AG04450 (cell line): ENCODE measurements around the gene STARD13. TPM values are rescaled to one million over a fixed set of nuclear protein-coding genes. Genes with fewer than 3 reads are reported as not detected.

Experiments used
- CTCF ChIA-PET: fragments of 300-600, 350-600 bp; formaldehyde crosslinking; extraction: SDS; loops from one replicate; lab custom pipeline; 2022; ENCODE audit warnings: antibody characterized with exemption, inconsistent platforms; lab: Charles Lee
- POLR2A ChIA-PET: fragments of 350-600 bp; formaldehyde crosslinking; extraction: SDS; loops from one replicate; lab custom pipeline; 2021; ENCODE audit warnings: antibody characterized with exemption, inconsistent platforms; lab: Yijun Ruan, JAX
- DNase-seq: peaks from one replicate; pipeline ENCODE4 v3.0.0-alpha.2; 2011; ENCODE audit warnings: low read depth, low spot score
- H3K27ac ChIP-seq: one replicate; pipeline ENCODE4 v1.5.1; 2012; ENCODE audit warnings: low read depth, low read length, control low read depth
- H3K27me3 ChIP-seq: one replicate; pipeline ENCODE4 v1.6.0; 2012; ENCODE audit warnings: low read length; ENCODE audit not compliant: control insufficient read depth, insufficient read depth
- H3K4me3 ChIP-seq: 2 replicates; pipeline ENCODE4 v1.5.1; 2011; ENCODE audit warnings: mild to moderate bottlenecking, low read depth, low read length, control low read depth
- H3K9me3 ChIP-seq: 2 replicates; pipeline ENCODE4 v1.5.1; 2012; ENCODE audit warnings: low read length; ENCODE audit not compliant: control insufficient read depth, insufficient read depth
- CTCF ChIP-seq: IDR thresholded peaks from 2 replicates; pipeline ENCODE4 v1.5.1; 2011; ENCODE audit warnings: low read depth, low read length, control low read depth, inconsistent platforms
- polyA plus RNA-seq: library from polyadenylated mRNA; depleted of rRNA; stranded (reverse); fragments of >200 nt; gene quantifications from 2 replicates; pipeline ENCODE4 v1.2.3, GENCODE V29; 2011

Gene STARD13
- polyA plus RNA-seq, 1 experiment = 27.7 TPM

- CTCF ChIA-PET = no interaction called here
- no peak overlapping the region for H3K27ac ChIP-seq
- no peaks in the 10 kb centered on the region for H3K27me3 ChIP-seq
- no peak for TF ChIP-seq CTCF
- no peak for DNase-seq
- H3K4me3 ChIP-seq = no peak overlapping the region
- POLR2A ChIA-PET = no interaction called here
- no peaks in the 10 kb centered on the region for H3K9me3 ChIP-seq
Observed at GRCh38 chr13:33073338-33073737, 212.2 kb downstream of the STARD13 start.

DNA sequence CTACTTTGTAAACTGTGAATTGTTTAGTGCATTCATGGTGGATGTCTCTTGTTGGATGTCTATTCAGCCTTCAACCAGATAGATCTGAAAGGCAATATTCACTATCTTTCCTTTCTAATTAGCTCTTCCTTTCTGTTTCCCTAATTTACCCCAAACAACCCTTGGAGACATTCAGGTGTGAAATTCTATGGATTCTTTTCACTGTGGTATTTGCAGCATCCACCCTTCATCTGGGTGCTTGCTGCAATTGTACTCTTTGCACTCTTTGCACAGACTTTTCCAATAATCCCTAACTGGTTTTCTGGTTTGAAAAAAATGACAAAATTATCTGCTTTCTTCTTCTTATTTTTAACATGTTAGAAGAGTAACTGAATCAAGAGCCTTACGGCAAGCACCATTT is 212.8 kb downstream of the STARD13 start:
- no peaks in the 10 kb centered on the region for H3K9me3 ChIP-seq
- ChIA-PET POLR2A (no interaction called here), CTCF (no interaction called here)
- no peak overlapping the region for H3K27ac ChIP-seq
- H3K27me3 ChIP-seq = no peaks in the 10 kb centered on the region
- H3K4me3 ChIP-seq = no peak overlapping the region
- TF ChIP-seq CTCF = no peak
- no peak for DNase-seq

DNA sequence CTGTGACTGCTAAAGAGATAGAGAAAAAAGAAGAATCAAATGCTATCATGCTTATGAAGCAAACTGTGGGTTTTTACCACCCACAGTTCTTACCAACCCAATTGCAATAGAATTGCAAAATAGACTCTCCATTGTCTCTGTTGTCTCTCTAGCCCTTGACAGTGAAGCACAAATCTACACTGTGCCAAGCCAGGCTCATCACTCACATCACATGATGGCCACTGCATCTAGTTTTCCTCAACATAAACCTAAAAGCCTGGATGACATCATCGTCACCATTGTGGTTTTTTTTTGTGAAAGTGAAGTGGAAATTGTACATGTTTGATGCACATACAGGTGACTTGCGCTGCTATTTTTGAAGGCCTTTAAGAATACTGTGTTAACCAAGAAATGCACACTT is 213.3 kb downstream of the STARD13 start:
- TF ChIP-seq CTCF = no peak
- ChIA-PET CTCF (no interaction called here), POLR2A (no interaction called here)
- Histone ChIP-seq H3K9me3 (no peaks in the 10 kb centered on the region), H3K27me3 (no peaks in the 10 kb centered on the region), H3K4me3 (no peak overlapping the region), H3K27ac (no peak overlapping the region)
- no peak for DNase-seq

DNA sequence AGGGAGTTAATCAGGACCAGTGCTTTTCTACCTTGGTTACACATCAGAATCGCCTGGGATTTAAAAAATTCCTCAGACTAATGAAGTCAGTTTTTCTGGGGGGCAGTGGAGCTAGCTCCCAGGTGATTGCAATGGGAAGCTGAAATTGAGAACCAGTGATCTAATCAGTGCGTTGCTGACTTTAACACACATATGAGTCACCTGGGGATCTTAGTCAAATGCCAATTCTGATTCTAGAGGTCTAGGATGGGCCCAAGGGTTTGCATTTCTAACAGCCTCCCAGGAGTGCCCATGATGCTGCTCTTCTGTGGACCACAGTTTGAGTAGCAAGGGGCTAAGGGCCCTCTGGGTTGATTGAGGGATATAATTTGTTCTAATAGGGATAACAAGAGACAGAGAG is 214.8 kb downstream of the STARD13 start:
- no peaks in the 10 kb centered on the region; the same call in 1 of the 2 replicates for H3K9me3 ChIP-seq
- POLR2A ChIA-PET = no interaction called here
- H3K27ac ChIP-seq = no peak overlapping the region
- no peaks in the 10 kb centered on the region for H3K27me3 ChIP-seq
- H3K4me3 ChIP-seq = no peak overlapping the region
- no peak for DNase-seq
- CTCF ChIA-PET = no interaction called here
- TF ChIP-seq CTCF = no peak

- no peak for TF ChIP-seq CTCF
- no peak overlapping the region for H3K4me3 ChIP-seq
- no peak for DNase-seq
- H3K27ac ChIP-seq = no peak overlapping the region
- ChIA-PET POLR2A (no interaction called here), CTCF (no interaction called here)
- no peaks in the 10 kb centered on the region for H3K27me3 ChIP-seq
- H3K9me3 ChIP-seq = no peaks in the 10 kb centered on the region; the same call in 1 of the 2 replicates
Observed at GRCh38 chr13:33069365-33069764, 216.2 kb downstream of the STARD13 start.
